Central memory CD8-positive, alpha-beta T cell (primary cell): ENCODE data around the gene ZNF260.

ENCODE experiments used
- ATAC-seq: fragments of 150-1000 bp; cut with Tn5 transposase; replicated peaks from 2 replicates; pipeline ENCODE4 v1.10.0; 2022; ENCODE audit warnings: mild to moderate bottlenecking, moderate FRiP score, moderate number of reproducible peaks; ENCODE audit not compliant: poor library complexity, severe bottlenecking; ENCODE audit errors: extremely low read depth
- DNase-seq, 2 donors: peaks; one replicate each; pipeline ENCODE4 v3.0.0; 2021; ENCODE audit warnings: low spot score in 2 of 2
- H3K27ac Mint-ChIP-seq: one replicate; pipeline ENCODE4 v1.8.0; 2022; ENCODE audit warnings: low read depth, mild to moderate bottlenecking, moderate library complexity, mixed read lengths
- H3K27me3 Mint-ChIP-seq: one replicate; pipeline ENCODE4 v1.8.0; 2022; ENCODE audit warnings: mixed read lengths
- H3K36me3 Mint-ChIP-seq: one replicate; pipeline ENCODE4 v1.8.0; 2022; ENCODE audit warnings: mild to moderate bottlenecking, moderate library complexity, mixed read lengths; ENCODE audit not compliant: insufficient read depth
- H3K4me1 Mint-ChIP-seq: one replicate; pipeline ENCODE4 v1.8.0; 2022; ENCODE audit warnings: mixed read lengths
- H3K4me3 Mint-ChIP-seq: one replicate; pipeline ENCODE4 v1.8.0; 2022; ENCODE audit warnings: mild to moderate bottlenecking, moderate library complexity, mixed read lengths
- H3K9me3 Mint-ChIP-seq: one replicate; pipeline ENCODE4 v1.8.0; 2022; ENCODE audit warnings: mixed read lengths

Gene ZNF260

GRCh38 chr19:36528194-36528920 is at the start of gene ZNF260:
Gene ZNF260 (minus strand): TSS chr19:36528271. CDS start chr19:36515238, 13,033 bp downstream.
- H3K4me1 Mint-ChIP-seq: peaks cover 29% of the 10 kb centered on the region
- H3K4me3 Mint-ChIP-seq: peak within 1 kb of the TSS; percentile 97
- peak within 1 kb of the TSS; percentile 95 for H3K27ac Mint-ChIP-seq
- DNase-seq: peak; percentile 80 to 88
- H3K36me3 Mint-ChIP-seq: peaks cover 22% of the 10 kb centered on the region
- ATAC-seq: peak; percentile 86
- H3K27me3 Mint-ChIP-seq: no peaks in the 10 kb centered on the region
- no peaks in the 10 kb centered on the region for H3K9me3 Mint-ChIP-seq

GRCh38 chr19:36577271-36577996 is 49.4 kb upstream of the ZNF260 start:
- Mint-ChIP-seq H3K27me3 (no peaks in the 10 kb centered on the region), H3K36me3 (peaks cover 36% of the 10 kb centered on the region), H3K4me1 (peaks cover 26% of the 10 kb centered on the region), H3K4me3 (no peak overlapping the region), H3K9me3 (no peaks in the 10 kb centered on the region), H3K27ac (no peak overlapping the region)
- DNase-seq (no peak), ATAC-seq (no peak)

GRCh38 chr19:36574741-36575140 is 46.7 kb upstream of the ZNF260 start:
- Mint-ChIP-seq H3K27ac (peak overlapping the region; percentile 49), H3K4me1 (peaks cover 36% of the 10 kb centered on the region), H3K9me3 (no peaks in the 10 kb centered on the region), H3K36me3 (peaks cover 33% of the 10 kb centered on the region), H3K27me3 (no peaks in the 10 kb centered on the region), H3K4me3 (peak overlapping the region; percentile 86)
- no peak for DNase-seq
- ATAC-seq: no peak

GRCh38 chr19:36573895-36574720 is 46.0 kb upstream of the ZNF260 start:
- Mint-ChIP-seq H3K36me3 (peaks cover 36% of the 10 kb centered on the region), H3K9me3 (no peaks in the 10 kb centered on the region), H3K27me3 (no peaks in the 10 kb centered on the region), H3K4me1 (peaks cover 36% of the 10 kb centered on the region), H3K27ac (peak overlapping the region; percentile 96), H3K4me3 (peak overlapping the region; percentile 86)
- no peak for DNase-seq
- no peak for ATAC-seq

GRCh38 chr19:36573020-36573894 is 45.2 kb upstream of the ZNF260 start, which contains the start of gene ZNF529:
Gene ZNF529 (minus strand): TSS chr19:36573292. CDS start chr19:36572346, 946 bp downstream.
- Mint-ChIP-seq H3K4me1 (peaks cover 42% of the 10 kb centered on the region), H3K4me3 (peak within 1 kb of the TSS; percentile 86), H3K27ac (peak within 1 kb of the TSS; percentile 96), H3K27me3 (no peaks in the 10 kb centered on the region), H3K9me3 (no peaks in the 10 kb centered on the region), H3K36me3 (peaks cover 35% of the 10 kb centered on the region)
- peak; percentile 77 to 92 for DNase-seq
- peak; percentile 97 for ATAC-seq

GRCh38 chr19:36572593-36573019 is 44.5 kb upstream of the ZNF260 start:
- Mint-ChIP-seq H3K9me3 (no peaks in the 10 kb centered on the region), H3K36me3 (peaks cover 38% of the 10 kb centered on the region), H3K4me3 (peak overlapping the region; percentile 86), H3K27me3 (no peaks in the 10 kb centered on the region), H3K4me1 (peaks cover 47% of the 10 kb centered on the region), H3K27ac (peak overlapping the region; percentile 96)
- DNase-seq (no peak), ATAC-seq (no peak)

GRCh38 chr19:36564391-36564790 is 36.3 kb upstream of the ZNF260 start:
- Mint-ChIP-seq H3K27me3 (no peaks in the 10 kb centered on the region), H3K36me3 (peaks cover 32% of the 10 kb centered on the region), H3K27ac (no peak overlapping the region), H3K4me3 (no peak overlapping the region), H3K9me3 (peaks cover 17% of the 10 kb centered on the region), H3K4me1 (peaks cover 18% of the 10 kb centered on the region)
- no peak for ATAC-seq
- no peak for DNase-seq

GRCh38 chr19:36547001-36547732 is 19.1 kb upstream of the ZNF260 start:
- no peak for ATAC-seq
- DNase-seq: no peak
- Mint-ChIP-seq H3K27me3 (no peaks in the 10 kb centered on the region), H3K4me3 (no peak overlapping the region), H3K27ac (no peak overlapping the region), H3K36me3 (peaks cover 41% of the 10 kb centered on the region), H3K9me3 (peaks cover 44% of the 10 kb centered on the region), H3K4me1 (no peaks in the 10 kb centered on the region)

GRCh38 chr19:36528921-36529518 is 949 bp upstream of the ZNF260 start:
- DNase-seq: peak; percentile 16 to 35
- H3K4me1 Mint-ChIP-seq: peaks cover 29% of the 10 kb centered on the region
- no peaks in the 10 kb centered on the region for H3K27me3 Mint-ChIP-seq
- H3K36me3 Mint-ChIP-seq: peaks cover 22% of the 10 kb centered on the region
- peak overlapping the region; percentile 97 for H3K4me3 Mint-ChIP-seq
- peak overlapping the region; percentile 95 for H3K27ac Mint-ChIP-seq
- H3K9me3 Mint-ChIP-seq: no peaks in the 10 kb centered on the region
- ATAC-seq: peak; percentile 41

GRCh38 chr19:36527873-36528193 is 238 bp downstream of the ZNF260 start:
- ATAC-seq (no peak), DNase-seq (no peak)
- Mint-ChIP-seq H3K27ac (peak overlapping the region; percentile 95), H3K36me3 (peaks cover 22% of the 10 kb centered on the region), H3K4me1 (peaks cover 29% of the 10 kb centered on the region), H3K4me3 (peak overlapping the region; percentile 97), H3K9me3 (peaks cover 4% of the 10 kb centered on the region), H3K27me3 (no peaks in the 10 kb centered on the region)

- DNase-seq (no peak), ATAC-seq (no peak)
- peak overlapping the region; percentile 97 for H3K4me3 Mint-ChIP-seq
- H3K9me3 Mint-ChIP-seq: peaks cover 6% of the 10 kb centered on the region
- H3K27me3 Mint-ChIP-seq: no peaks in the 10 kb centered on the region
- H3K27ac Mint-ChIP-seq: peak overlapping the region; percentile 95
- H3K36me3 Mint-ChIP-seq: peaks cover 21% of the 10 kb centered on the region
- peaks cover 29% of the 10 kb centered on the region for H3K4me1 Mint-ChIP-seq
These were observed 730 bp downstream of the ZNF260 start for GRCh38 chr19:36527341-36527740.
